ENCODE measurements around the gene CHRNA3.
"Not testable (repeated sequence)": the region's sequence is repeated elsewhere in the genome, so short reads cannot be mapped to it uniquely, and the experiment has no call there.

CHRNA3 gene

DNA sequence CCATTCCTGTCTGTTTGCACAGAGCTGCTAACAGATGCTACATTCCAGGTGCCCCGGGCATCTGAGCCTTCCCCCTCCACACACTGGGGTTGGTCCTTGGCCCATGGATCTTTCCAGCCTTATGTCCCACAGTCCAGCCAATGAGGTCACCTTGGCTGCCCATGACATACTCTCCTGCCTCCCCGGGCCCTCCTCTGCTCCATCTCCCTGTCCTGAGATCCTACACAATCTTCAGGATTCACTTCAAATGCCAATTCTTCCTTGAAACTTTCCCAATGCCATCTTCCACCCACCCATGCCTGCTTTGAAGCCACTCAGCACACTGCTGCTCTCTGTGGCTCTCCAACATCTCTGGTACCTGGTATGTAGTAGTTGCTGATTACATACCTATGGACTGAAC, 4.3 kb downstream of the CHRNA3 start:
- DNase-seq: no peak

DNA sequence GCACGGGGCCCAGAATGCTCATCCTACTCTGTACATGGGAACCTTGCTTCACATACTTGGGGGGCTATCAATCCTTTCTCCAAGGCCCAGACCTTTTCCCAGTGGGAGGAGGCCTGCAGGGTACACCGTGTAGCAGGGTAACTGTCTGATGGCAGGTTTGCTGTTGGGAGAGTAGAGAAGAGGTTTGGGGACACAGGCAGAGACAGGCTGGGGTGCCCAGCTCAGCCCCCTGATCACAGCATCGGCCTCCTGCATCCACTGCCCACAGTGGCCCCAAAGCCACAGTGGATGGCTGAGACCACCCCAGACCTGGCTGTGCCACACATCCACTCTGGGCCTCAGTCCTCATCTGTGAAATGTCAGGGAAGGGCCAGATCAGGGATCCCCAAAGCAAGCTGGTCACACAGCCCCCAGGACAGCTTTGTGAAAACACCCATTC, 5.6 kb downstream of the CHRNA3 start:
- DNase-seq: no peak

GRCh38 chr15:78614021-78614420, 6.8 kb downstream of the CHRNA3 start:
- no peak for DNase-seq

DNA sequence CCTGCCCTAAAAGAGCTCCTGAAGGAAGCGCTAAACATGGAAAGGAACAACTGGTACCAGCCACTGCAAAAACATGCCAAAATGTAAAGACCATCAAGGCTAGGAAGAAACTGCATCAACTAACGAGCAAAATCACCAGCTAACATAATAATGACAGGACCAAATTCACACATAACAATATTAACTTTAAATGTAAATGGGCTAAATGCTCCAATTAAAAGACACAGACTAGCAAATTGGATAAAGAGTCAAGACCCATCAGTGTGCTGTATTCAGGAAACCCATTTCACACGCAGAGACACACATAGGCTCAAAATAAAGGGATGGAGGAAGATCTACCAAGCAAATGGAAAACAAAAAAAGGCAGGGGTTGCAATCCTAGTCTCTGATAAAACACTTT, 11.2 kb downstream of the CHRNA3 start:
- not testable (repeated sequence) for DNase-seq

- no peak for DNase-seq
These were observed 15.1 kb downstream of the CHRNA3 start for GRCh38 chr15:78605680-78606079.

- DNase-seq: no peak
These were observed 15.6 kb downstream of the CHRNA3 start for GRCh38 chr15:78605201-78605600.

DNA sequence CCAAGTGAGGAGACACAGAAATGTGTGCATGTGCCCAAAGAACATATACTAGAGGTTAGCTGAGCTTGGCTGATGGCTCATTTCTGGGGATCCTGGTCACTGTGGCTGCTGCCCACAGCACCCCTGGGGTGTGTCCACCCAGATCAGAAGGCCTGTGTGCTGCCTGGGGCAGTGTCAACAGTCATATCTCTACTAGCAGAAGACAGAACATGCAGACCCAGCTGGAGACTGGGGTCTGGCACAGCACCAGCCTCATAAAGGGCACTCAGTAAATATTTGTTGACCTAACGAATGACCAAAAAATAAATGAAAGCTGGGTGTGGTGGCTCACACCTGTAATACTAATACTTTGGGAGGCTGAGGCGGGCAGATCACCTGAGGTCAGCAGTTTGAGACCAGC, 16.4 kb downstream of the CHRNA3 start:
- no peak for DNase-seq

DNA sequence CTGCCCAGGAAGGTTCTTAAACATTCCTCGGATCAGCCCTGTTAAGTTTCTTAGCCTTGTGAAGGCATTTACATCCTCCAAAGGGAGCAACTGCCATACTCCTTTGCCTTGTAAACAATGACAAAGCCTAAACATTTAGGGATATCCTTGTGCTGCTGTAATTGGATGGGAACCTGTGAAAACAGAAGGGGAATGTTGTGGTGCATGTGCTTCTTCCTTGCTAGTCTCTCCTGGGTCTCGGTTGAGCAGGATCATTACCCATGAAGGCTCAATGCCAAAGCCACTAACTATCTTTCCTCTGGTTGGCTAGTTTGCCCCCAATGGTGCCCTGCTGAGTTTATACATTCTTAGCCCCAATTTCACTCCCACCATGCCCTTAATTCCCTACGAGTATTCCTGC, 17.3 kb downstream of the CHRNA3 start:
- DNase-seq: no peak

- DNase-seq: no peak
These were observed 21.6 kb downstream of the CHRNA3 start for GRCh38 chr15:78599189-78599588.

DNA sequence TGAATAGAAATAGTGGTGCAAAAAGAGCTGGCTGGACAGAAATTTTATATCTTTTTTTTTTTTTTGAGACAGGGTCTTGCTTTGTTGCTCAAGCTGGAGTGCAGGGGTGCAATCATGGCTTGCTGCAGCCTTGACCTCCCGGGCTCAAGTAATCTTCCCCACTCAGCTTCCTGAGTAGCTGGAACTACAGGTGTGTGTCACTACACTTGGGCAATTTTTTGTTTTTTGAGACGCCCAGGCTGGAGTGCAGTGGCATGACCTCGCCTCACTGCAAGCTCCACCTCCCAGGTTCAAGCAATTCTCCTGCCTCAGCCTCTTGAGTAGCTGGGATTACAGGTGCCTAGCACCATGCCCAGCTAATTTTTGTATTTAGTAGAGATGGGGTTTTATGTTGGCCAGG, 22.4 kb downstream of the CHRNA3 start:
- DNase-seq: no peak

GRCh38 chr15:78597583-78597982, 23.2 kb downstream of the CHRNA3 start:
- no peak for DNase-seq

GRCh38 chr15:78574944-78575343, 45.9 kb downstream of the CHRNA3 start:
- no peak for DNase-seq

DNA sequence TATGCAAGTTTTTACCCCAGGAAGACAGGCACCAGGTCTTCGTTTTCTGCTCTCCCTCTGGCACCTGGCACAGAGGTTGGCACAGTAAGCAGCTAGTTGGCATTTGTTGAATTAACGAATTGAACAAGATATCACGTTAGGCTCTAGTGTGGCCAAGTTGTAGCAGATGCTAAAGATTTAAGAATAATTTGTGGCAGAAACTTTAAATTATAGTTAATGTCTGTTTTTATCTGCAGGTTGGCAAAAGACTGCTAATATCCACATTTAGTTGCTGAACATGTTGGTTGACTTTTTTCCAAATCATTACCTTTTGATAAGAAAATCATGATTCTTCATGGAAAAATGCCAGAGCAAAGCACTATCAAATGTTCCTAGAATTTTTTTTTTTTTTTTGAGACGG, 47.4 kb downstream of the CHRNA3 start:
- DNase-seq: no peak

DNA sequence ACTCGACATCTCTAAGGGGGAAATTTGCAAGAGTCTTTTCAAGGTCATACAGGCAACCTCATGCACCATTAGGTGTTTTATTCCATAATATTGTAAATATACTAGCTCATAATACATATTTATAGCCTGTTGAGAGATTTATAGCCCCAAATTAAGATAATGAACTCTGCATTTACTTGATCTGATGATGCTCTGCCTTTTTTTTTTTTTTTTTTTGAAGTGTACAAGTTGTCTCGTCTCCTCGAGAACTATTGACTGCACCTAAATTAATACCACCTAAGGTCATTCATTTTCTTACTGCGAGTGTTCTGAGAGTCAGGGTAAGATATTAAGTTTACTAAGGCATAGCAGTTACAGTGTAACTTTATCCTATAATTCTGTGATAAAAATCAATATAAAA, 49.4 kb downstream of the CHRNA3 start:
- DNase-seq: no peak

DNA sequence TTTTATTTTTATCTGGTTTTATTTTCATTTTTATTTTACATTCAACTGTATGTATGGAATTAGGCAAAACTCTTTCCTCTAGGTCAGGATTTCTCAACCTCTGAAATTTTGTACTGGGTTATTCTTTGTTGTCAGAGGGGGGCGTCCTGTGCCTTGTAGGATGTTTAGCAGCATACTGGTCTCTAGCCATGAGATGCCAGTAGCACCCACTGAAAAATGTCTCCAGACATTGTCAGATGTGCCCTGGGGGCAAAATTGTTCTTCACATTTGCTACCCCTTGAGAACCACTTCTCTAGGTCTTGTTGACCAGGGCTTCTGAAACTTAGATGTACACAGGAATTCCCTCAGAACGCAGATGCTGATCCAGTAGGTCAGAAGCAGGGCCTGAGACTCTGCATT, 50.1 kb downstream of the CHRNA3 start:
- DNase-seq: no peak

DNA sequence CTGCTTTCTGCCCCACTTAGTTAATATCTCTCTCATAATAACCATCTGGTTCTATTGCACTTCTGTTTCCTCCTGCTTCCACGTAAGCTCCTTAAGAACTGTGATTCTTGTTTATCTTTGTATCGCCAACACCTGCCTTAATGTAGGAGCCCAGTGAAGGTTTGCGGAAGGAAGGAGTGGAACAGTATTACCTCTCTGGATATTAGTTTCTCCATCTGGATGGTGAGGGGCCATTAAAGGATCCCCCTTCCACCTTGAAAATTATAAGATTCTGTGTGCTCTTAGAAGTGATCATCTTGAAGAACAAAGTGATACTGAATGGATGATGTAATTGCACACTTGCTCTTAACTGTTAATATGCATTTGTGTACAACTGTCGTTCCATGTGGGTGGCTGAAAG, 53.3 kb downstream of the CHRNA3 start:
- DNase-seq: no peak

- DNase-seq: no peak
These were observed 54.6 kb downstream of the CHRNA3 start for GRCh38 chr15:78565951-78566774.

- peak; percentile 77 for DNase-seq
These were observed 55.5 kb downstream of the CHRNA3 start, which contains the start of gene CHRNA5 for GRCh38 chr15:78565097-78565950. CHRNA5 (plus strand) TSS chr15:78565520; CDS start chr15:78565720, 200 bp downstream.

DNA sequence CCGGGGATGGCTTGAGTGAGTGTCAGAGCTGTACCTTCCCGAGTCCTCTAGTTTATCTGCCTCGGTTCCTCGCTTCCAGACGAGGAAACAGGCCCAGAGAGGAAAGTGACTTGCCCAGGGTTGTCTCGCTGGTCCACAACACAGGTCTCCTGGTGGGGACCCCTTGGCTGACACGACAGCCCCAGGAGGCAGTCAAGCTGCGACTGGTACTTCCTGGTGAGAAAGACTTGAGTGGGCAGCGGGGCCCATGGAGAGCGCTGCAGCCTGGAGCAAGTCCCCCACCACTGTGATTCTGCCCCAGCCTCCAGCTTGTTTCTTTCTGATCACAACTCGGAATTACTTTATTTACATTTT, 56.1 kb downstream of the CHRNA3 start:
- DNase-seq: no peak

DNA sequence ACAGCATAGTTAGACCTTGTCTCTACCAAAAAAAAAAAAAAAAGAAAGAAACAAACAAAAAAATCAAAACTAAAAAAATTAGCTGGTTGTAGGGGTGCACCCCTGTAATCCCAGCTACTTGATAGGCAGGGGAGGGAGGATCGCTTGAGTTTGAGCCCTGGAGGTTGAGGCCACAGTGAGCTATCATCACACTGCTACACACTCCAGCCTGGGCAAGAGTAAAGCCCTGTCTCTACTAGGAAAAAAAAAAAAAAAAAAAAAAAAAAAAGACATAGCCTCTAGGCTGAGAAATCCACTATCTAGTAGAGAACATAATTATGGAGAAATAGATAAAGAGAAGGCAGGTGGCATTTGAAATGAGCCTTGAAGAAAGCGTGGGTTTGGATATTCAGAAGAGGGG, 57.7 kb downstream of the CHRNA3 start:
- DNase-seq: no peak

- DNase-seq: no peak
These were observed 59.3 kb downstream of the CHRNA3 start for GRCh38 chr15:78561490-78561889.

DNA sequence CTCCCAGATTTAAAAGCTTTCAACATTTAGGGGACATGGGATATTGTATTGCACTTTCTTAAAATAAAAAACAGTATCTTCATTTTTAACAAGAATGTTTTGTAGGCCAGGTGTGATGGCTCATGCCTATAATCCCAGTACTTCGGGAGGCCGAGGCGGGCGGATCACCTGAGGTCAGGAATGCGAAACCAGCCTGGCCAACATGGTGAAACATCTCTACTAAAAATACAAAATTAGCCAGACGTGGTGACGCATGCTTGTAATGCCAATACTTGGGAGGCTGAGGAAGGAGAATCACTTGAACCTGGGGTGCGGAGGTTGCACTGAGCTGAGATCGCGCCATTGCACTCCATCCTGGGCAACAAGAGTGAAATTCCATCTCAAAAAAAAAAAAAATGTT, 60.6 kb downstream of the CHRNA3 start:
- not testable (repeated sequence) for DNase-seq

DNA sequence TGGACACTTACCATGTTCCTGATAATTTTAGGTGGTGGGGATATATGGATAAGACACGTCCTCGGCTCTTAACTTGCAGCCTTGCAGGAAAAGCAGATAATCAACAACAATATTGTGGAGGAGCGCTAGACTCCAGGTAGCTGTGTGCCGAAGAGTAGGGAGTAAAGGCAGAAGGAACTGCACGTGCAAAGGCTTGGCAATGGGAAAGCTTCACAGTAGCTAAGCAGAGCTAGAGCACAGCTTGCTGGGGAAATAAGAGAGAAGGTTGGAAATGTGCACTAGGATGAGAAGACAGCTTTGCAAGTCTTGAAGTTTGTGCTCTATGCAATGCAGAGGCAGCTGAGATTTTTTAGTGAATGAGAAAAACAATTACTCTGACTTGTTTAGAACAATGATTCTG, 68.2 kb downstream of the CHRNA3 start:
- no peak for DNase-seq

DNA sequence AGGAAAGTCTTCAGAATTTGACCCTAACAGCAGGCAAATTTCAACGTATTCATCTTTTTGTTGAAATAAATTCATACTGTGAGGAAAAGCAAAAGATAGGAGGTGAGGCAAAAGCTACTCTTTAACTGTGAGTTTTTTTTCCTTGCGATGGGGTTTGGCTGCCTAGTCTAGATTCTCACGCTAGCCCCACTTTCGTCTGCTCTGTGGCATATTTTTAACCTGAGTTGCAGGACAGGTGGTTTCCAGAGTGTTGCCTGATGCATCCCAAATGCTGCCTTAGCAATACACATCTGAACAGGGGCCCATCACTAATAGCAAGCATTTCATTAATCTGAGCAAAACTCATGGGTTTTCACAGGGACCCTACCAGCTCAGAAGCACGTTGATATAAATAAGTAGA, 68.9 kb downstream of the CHRNA3 start:
- DNase-seq: no peak
